LoVo (cell line): Measurements from ENCODE around the gene HYCC2.
"Not testable (repeated sequence)": the region's sequence is repeated elsewhere in the genome, so short reads cannot be mapped to it uniquely, and the experiment has no call there.

Experiments used
- DNase-seq: peaks from one replicate; pipeline ENCODE4 v3.0.0-alpha.2; 2016; ENCODE audit warnings: low spot score

HYCC2 gene

GRCh38 chr2:201071479-201072200 lies at the start of gene HYCC2, which contains the start of gene NDUFB3:
HYCC2 (minus strand) TSS chr2:201071671; CDS start chr2:201024009, 47,662 bp downstream.
NDUFB3 (plus strand) TSS chr2:201072001; CDS start chr2:201078883, 6,882 bp downstream.
- peak; percentile 95 for DNase-seq

- no peak for DNase-seq
Measured at GRCh38 chr2:201118961-201119854, 47.7 kb upstream of the HYCC2 start.

- peak; percentile 85 for DNase-seq
Measured at GRCh38 chr2:201118121-201118960, 46.9 kb upstream of the HYCC2 start.

- not testable (repeated sequence) for DNase-seq
Measured at GRCh38 chr2:201117735-201118094, 46.2 kb upstream of the HYCC2 start.

DNA sequence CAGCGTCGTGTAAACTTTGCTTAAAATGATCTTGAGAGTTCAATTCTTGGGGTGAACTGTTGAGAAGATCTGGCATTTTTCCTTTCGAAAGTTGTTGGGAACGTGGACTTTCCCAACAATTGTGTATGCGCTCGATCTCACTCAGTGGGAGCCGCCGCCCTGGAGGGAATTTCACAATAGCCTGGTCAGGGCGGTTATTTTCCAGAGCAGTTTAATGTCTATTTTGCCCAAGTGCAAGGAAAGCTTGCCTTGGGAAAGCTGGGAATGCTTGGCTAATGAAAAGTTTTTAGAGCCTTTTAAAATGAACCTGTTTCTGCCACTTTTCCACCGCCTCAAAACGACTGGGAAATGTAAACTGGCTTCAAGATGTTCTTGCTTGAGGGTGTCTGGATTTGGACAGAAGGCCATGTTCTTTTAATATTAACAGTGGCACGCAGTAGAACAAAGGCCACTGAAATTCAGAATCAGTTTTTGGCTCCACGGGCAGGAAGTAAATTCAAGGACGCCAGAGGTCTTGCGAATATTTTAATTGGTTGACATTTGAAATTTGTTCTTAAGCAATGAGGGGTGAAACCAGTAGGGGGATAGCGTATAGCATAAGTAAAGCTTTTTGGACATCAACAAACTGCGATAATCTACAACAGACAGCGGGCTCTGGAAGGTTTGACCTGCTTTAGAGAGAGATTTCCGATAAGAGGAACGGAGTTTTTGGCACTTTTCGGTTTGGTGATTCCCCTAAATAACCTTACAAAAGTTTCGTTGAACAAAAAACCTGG lies 45.7 kb upstream of the HYCC2 start:
- peak; percentile 56 for DNase-seq

GRCh38 chr2:201116115-201116958 lies 44.9 kb upstream of the HYCC2 start, which contains the start of gene CFLAR:
CFLAR (plus strand) TSS chr2:201116164; CDS start chr2:201129866, 13,702 bp downstream.
- peak; percentile 58 for DNase-seq

DNA sequence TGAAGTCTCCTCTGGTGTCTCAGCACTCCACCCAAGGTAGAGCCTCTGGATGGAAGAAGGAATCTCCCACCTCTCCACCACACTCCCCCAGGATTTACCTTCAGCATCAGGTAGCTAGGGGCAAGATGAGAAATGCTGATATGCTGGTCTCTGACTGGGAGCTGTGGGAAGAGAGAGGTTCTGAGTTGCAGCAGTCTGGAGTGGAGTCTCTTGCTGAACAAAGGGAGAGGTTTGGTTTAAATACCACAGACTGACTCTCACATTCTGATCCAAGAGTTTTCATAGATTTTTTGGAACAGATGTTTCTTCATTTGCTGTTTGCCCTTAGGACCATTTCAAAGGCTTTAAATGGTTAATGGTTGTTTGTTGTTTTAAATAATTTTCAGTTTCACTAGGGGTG lies 43.4 kb upstream of the HYCC2 start:
- no peak for DNase-seq

DNA sequence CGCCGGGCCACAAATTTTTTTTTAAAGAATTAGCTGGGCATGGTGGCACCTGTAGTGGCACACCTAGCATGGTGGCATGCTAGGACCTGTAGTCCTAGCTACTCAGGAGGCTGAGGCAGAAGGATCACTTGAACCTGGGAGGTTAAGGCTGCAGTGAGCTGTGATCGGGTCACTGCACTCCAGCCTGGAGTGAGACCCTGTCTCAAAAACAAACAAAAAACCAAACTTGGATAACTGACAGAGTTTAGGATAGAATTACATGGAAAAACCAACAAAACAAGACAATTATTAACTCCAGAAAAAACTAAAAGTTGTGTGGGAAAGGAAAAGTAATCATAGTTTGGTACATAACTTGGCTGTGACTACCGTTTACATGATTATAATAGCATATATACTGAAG lies 42.9 kb upstream of the HYCC2 start:
- no peak for DNase-seq

- DNase-seq: no peak
Measured at GRCh38 chr2:201111096-201111495, 39.6 kb upstream of the HYCC2 start.

GRCh38 chr2:201110615-201111014 lies 39.1 kb upstream of the HYCC2 start:
- no peak for DNase-seq

DNA sequence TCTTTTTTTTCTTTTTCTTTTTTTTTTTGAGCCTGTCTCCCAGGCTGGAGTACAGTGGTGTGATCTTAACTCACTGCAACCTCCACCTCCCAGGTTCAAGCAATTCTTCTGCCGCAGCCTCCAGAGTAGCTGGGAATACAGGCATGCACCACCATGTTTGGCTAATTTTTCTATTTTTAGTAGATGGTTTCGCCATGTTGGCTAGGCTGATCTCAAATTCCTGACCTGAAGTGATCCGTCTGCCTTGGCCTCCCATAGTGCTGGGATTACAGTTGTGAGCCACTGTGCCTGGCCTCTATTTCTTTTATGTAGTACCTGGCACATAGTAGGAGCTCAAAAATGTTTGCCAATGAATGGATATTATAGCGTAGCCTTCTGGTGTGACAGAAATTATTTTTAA lies 37.7 kb upstream of the HYCC2 start:
- no peak for DNase-seq

- DNase-seq: no peak
Measured at GRCh38 chr2:201108341-201108740, 36.9 kb upstream of the HYCC2 start.

DNA sequence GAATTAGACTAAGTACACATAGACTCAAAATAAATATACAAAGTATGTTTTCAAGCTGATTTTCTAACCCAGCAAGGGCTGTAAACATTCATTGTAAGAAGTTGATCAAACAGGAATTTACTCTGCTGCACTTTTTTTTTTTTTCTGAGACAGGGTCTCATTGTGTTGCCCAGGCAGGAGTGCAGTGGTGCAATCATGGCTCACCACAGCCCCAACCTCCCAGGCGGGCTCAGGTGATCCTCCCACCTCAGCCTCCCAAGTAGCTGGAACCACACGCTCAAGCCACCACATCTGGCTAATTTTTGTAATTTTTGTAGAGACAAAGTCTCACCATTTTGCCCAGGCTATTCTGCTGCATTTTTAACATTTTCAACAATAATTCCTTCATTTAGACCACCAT lies 36.2 kb upstream of the HYCC2 start:
- no peak for DNase-seq

DNA sequence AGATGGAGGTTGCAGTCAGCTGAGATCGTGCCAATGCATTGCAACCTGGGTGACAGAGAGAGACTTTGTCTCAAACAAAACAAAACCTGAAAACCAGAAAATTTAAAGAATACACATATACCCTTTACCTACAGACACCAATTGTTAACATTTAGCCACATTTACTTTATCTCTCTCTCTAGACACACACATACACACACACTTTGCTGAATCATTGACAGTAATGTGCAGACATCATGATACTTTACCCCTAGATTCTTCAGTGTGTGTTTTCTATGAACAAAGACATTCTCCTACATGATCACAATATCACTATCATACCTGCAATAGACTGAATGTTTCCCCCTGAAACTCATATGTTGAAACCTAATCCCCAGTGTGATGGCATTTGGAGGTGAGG lies 34.3 kb upstream of the HYCC2 start:
- no peak for DNase-seq

DNA sequence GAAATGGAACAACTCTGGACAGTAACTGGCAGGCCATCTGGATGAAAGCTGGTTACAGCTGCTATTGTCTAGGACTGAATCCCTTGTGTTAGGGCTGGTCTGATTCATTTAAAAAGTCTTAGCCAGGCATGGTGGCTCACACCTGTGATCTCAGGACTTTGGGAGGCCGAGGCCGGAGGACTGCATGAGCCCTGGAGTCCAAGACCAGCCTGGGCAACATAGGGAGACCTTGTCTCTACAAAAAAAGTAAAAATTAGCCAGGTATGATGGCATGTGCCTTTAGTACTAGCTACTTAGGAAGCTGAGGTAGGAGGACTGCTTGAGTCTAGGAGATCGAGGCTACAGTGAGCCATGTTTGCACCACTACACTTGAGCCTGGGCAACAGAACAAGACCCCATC lies 29.0 kb upstream of the HYCC2 start:
- no peak for DNase-seq

GRCh38 chr2:201093573-201093972 lies 22.1 kb upstream of the HYCC2 start:
- no peak for DNase-seq

GRCh38 chr2:201090574-201090973 lies 19.1 kb upstream of the HYCC2 start:
- no peak for DNase-seq

GRCh38 chr2:201084863-201085262 lies 13.4 kb upstream of the HYCC2 start:
- no peak for DNase-seq

- DNase-seq: no peak
Measured at GRCh38 chr2:201074996-201075395, 3.5 kb upstream of the HYCC2 start.

DNA sequence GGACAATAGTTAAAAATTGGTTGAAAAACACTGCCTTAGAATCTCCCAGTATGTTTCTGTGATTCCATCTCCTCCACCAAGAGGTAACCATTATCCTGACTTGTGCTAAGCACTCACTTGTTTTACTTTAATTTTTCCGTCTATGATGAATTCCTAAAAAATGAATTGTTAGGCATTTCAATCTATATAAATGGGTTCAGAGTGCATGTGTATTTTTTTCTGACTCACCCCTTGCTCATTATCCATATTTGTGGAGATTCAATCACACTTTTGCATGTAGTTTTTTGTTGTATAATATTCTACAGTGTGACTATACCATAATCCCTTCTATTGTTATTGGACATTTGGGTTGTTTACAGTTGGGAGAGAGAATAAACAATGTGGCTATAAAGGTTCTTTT lies 1.6 kb upstream of the HYCC2 start:
- DNase-seq: no peak

- no peak for DNase-seq
Measured at GRCh38 chr2:201072201-201072530, 695 bp upstream of the HYCC2 start.
